Vagina (tissue), 2 donors: ENCODE results near the gene KDM2A. TPM values are rescaled to one million over a fixed set of nuclear protein-coding genes. Genes with fewer than 3 reads are reported as not detected.
A peak's percentile ranks its signal among the peaks of the same experiment; 100 is the strongest.

Experiments used
- DNase-seq, 2 donors: peaks; one replicate each; pipeline ENCODE4 v3.0.0-alpha.2; 2017; ENCODE audit errors: extremely low spot score in 2 of 2
- H3K27ac ChIP-seq: fragments of 200-600 bp; sonication (generic); one replicate; pipeline ENCODE4 v1.5.1; 2019
- H3K27me3 ChIP-seq: fragments of 200-600 bp; sonication (generic); one replicate; pipeline ENCODE4 v1.5.1; 2019
- H3K36me3 ChIP-seq, 2 donors: fragments of 200-600 bp; sonication (generic); one replicate each; pipeline ENCODE4 v1.5.1; 2017 to 2019
- H3K4me1 ChIP-seq: fragments of 200-600 bp; sonication (generic); one replicate; pipeline ENCODE4 v1.5.1; 2019
- H3K4me3 ChIP-seq, 2 donors: fragments of 200-600 bp; sonication (generic); 1 replicate in 1 of 2; 2 replicates in 1 of 2; pipeline ENCODE4 v1.5.1; 2016 to 2019
- H3K9me3 ChIP-seq: fragments of 200-600 bp; sonication (generic); one replicate; pipeline ENCODE4 v1.5.1; 2019
- POLR2A ChIP-seq, 2 donors: fragments of 450-650 bp; IDR thresholded peaks; one replicate each; pipeline ENCODE4 v1.6.1; 2017; ENCODE audit warnings: antibody characterized with exemption in 2 of 2, mild to moderate bottlenecking in 2 of 2, moderate library complexity in 2 of 2
- POLR2AphosphoS5 ChIP-seq, 2 donors: sonication (generic); formaldehyde crosslinking; IDR thresholded peaks; one replicate each; pipeline ENCODE4 v1.9.0; 2017; ENCODE audit warnings: antibody characterized with exemption in 2 of 2, mild to moderate bottlenecking in 2 of 2, low read depth in 1 of 2; ENCODE audit not compliant: insufficient read depth in 1 of 2
- intact Hi-C: fragments of 100-400 bp; cut with DNase I; formaldehyde crosslinking; loops from one replicate; pipeline ENCODE4 v1.15.1; 2023
- total RNA-seq: library from RNA; depleted of rRNA; stranded (reverse); fragments of >200 nt; gene quantifications from one replicate; pipeline ENCODE4 v1.2.3, GENCODE V29; 2016
- TF ChIP-seq, protein P1 (sequence below), 3 experiments: fragments of 450-650 bp in 2 of 3; fragments of 200-600 bp in 1 of 3; sonication (generic) in 1 of 3; IDR thresholded peaks; one replicate each; pipeline ENCODE4 v1.5.1; 2017 to 2019; ENCODE audit warnings: antibody characterized with exemption in 3 of 3, mild to moderate bottlenecking in 2 of 3, moderate library complexity in 2 of 3

The KDM2A gene
- total RNA-seq, 1 donor from 2014 or later, result 51.8 TPM

DNA sequence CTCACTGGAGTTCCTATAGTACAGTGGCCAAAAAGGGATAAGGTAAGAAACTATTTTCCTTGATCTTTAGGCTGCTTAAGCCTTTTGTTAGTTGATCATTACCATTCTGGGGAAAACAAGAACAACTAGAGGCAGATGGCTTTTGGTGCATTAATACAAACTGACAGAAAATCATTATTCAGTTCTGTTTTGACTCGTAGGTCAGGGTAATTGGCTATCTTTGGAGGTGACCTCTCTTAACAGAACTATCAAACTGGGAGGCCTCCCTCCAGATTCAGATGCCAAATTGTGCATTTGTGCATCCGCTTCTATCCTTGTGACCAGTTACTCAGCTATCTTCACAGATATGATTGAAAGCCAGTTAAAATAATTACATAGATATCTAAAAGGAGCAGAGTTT lies 124.0 kb downstream of the KDM2A start:
- intact Hi-C loops, result no loop called here
- H3K36me3 ChIP-seq, result peaks cover 0 to 47% of the 10 kb centered on the region in 2 donors
- H3K27ac ChIP-seq, result no peak overlapping the region
- no peaks in the 10 kb centered on the region for H3K9me3 ChIP-seq
- no peaks in the 10 kb centered on the region for H3K27me3 ChIP-seq
- DNase-seq, result no peak
- TF ChIP-seq POLR2AphosphoS5 (IDR thresholded peaks at IDR 0.05; ENCODE audit: insufficient read depth in 1 of 2, low read depth in 1 of 2) (no peak), POLR2A (IDR thresholded peaks at IDR 0.05) (no peak)
- TF ChIP-seq, protein P1, sequence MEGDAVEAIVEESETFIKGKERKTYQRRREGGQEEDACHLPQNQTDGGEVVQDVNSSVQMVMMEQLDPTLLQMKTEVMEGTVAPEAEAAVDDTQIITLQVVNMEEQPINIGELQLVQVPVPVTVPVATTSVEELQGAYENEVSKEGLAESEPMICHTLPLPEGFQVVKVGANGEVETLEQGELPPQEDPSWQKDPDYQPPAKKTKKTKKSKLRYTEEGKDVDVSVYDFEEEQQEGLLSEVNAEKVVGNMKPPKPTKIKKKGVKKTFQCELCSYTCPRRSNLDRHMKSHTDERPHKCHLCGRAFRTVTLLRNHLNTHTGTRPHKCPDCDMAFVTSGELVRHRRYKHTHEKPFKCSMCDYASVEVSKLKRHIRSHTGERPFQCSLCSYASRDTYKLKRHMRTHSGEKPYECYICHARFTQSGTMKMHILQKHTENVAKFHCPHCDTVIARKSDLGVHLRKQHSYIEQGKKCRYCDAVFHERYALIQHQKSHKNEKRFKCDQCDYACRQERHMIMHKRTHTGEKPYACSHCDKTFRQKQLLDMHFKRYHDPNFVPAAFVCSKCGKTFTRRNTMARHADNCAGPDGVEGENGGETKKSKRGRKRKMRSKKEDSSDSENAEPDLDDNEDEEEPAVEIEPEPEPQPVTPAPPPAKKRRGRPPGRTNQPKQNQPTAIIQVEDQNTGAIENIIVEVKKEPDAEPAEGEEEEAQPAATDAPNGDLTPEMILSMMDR (IDR thresholded peaks at IDR 0.05), result no peak
- H3K4me3 ChIP-seq, result no peak overlapping the region
- H3K4me1 ChIP-seq, result peaks cover 50% of the 10 kb centered on the region

DNA sequence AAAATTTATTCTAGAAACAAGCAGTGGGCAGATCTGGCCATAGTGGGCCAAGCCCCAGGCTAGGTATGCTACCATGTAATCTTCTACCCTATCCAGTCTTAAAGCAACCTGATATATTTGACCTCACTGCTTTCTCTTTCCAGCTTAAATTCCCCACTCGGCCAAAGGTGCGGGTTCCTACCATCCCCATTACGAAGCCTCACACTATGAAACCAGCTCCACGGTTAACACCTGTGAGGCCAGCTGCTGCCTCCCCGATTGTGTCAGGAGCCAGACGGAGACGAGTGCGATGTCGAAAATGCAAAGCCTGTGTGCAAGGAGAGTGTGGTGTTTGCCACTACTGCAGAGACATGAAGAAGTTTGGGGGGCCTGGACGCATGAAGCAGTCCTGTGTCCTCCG lies 126.0 kb downstream of the KDM2A start:
- intact Hi-C loops, result no loop called here
- Histone ChIP-seq H3K27me3 (no peaks in the 10 kb centered on the region), H3K9me3 (no peaks in the 10 kb centered on the region), H3K27ac (no peak overlapping the region), H3K36me3 (peaks cover 0 to 67% of the 10 kb centered on the region in 2 donors), H3K4me3 (no peak overlapping the region), H3K4me1 (peaks cover 43% of the 10 kb centered on the region)
- TF ChIP-seq POLR2AphosphoS5 (IDR thresholded peaks at IDR 0.05; ENCODE audit: insufficient read depth in 1 of 2, low read depth in 1 of 2) (no peak), POLR2A (IDR thresholded peaks at IDR 0.05) (no peak)
- TF ChIP-seq, protein P1 (IDR thresholded peaks at IDR 0.05), result no peak
- DNase-seq, result no peak

DNA sequence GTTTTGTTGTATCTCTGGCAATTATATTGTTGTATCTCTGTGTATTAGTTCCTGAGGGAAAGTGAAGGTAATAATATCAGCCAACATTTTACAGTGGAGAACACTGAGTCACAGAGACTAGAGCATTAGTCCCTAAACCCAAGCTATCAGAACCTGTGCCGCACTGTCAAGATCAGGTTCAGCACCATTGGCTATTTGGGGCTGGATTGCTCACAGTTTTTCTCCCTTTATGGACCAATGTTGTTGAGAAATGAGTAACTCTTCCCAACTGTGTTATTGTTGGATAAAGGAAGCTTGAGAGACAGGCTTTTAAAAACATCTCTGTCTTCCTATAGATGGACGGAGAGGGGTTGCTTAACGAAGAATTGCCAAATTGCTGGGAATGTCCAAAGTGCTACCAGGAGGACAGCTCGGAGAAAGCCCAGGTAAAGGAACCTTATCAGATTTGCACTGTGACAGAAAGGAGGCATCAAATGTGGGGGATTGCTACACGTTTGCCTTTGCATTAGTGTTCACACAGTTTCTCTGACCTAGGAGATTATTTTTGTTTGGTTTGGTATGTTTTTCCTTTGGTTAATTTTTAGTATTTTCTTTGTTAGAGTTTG lies 129.0 kb downstream of the KDM2A start:
- no peak for DNase-seq
- peaks cover 32% of the 10 kb centered on the region for H3K4me1 ChIP-seq
- TF ChIP-seq, protein P1 (IDR thresholded peaks at IDR 0.05), result no peak
- TF ChIP-seq POLR2AphosphoS5 (IDR thresholded peaks at IDR 0.05; ENCODE audit: insufficient read depth in 1 of 2, low read depth in 1 of 2), result no peak
- TF ChIP-seq POLR2A (IDR thresholded peaks at IDR 0.05), result no peak
- intact Hi-C loops, result no loop called here
- no peak overlapping the region for H3K4me3 ChIP-seq
- H3K36me3 ChIP-seq, result peaks cover 0 to 93% of the 10 kb centered on the region in 2 donors
- H3K9me3 ChIP-seq, result no peaks in the 10 kb centered on the region
- no peaks in the 10 kb centered on the region for H3K27me3 ChIP-seq
- no peak overlapping the region for H3K27ac ChIP-seq

DNA sequence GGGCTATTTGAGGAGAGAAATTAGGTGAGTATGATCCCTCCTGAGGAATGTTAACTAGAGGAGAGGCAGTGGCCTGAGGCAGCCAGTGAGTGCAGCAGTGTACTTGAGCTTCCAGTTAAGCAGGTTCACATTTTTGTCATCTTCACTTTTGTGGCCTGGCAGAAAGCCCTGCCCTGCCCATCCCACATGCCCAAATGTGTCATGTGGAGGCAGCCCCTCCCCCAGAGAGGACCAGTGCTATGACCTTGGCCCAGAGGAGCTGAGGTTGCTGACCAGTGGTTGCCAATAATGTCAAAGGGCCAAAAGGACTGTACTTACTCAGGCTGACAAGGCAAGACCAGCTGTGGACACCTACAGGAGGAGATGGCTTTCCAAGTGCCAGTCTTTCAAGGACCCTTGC lies 129.6 kb downstream of the KDM2A start:
- H3K27me3 ChIP-seq, result no peaks in the 10 kb centered on the region
- peak in 1 of 2 donors; percentile 96 for DNase-seq
- intact Hi-C loops, result no loop called here
- peak overlapping the region; percentile 28 for H3K27ac ChIP-seq
- H3K9me3 ChIP-seq, result no peaks in the 10 kb centered on the region
- H3K36me3 ChIP-seq, result peaks cover 0 to 94% of the 10 kb centered on the region in 2 donors
- no peak overlapping the region for H3K4me3 ChIP-seq
- peak in 1 of 2 donors; percentile 61 for TF ChIP-seq POLR2AphosphoS5 (IDR thresholded peaks at IDR 0.05; ENCODE audit: insufficient read depth in 1 of 2, low read depth in 1 of 2)
- TF ChIP-seq POLR2A (IDR thresholded peaks at IDR 0.05), result no peak
- TF ChIP-seq, protein P1 (IDR thresholded peaks at IDR 0.05), result no peak
- peaks cover 32% of the 10 kb centered on the region for H3K4me1 ChIP-seq
